IMR-90 (cell line): Measurements from ENCODE around the gene RPTOR. TPM values are rescaled to one million over a fixed set of nuclear protein-coding genes. Genes with fewer than 3 reads are reported as not detected.

Experiments
- ATAC-seq: fragments of 200-7000 bp; cut with Tn5 transposase; 2 replicates; pipeline ENCODE4 v1.9.1; 2020; ENCODE audit warnings: low read depth, mild to moderate bottlenecking, moderate library complexity
- BruUV-seq: library from RNA; stranded (reverse); fragments of 400-500 nt; replicated peaks from 2 replicates; lab custom pipeline; 2021; lab: Mats Ljungman, UMichigan
- CTCF ChIA-PET: fragments of 300-600 bp; formaldehyde crosslinking; extraction: SDS; loops from one replicate; lab custom pipeline; 2021; ENCODE audit warnings: antibody characterized with exemption; lab: Yijun Ruan, JAX
- POLR2A ChIA-PET: fragments of 300-600 bp; sonication (Branson Sonifier 250); formaldehyde crosslinking; loops from one replicate; lab custom pipeline; 2022; ENCODE audit warnings: antibody characterized with exemption; ENCODE audit not compliant: unreplicated experiment; lab: Charles Lee
- DNase-seq: peaks from one replicate; pipeline ENCODE4 v3.0.0; 2013
- H2AFZ ChIP-seq: replicated peaks from 2 replicates; pipeline ENCODE3; 2013; ENCODE audit warnings: low read length, mild to moderate bottlenecking; ENCODE audit not compliant: poor library complexity
- H2AK5ac ChIP-seq: 2 replicates; pipeline ENCODE4 v1.6.1; 2013; ENCODE audit warnings: low read depth, low read length, inconsistent platforms
- H2AK9ac ChIP-seq: replicated peaks from 2 replicates; pipeline ENCODE3; 2013; ENCODE audit warnings: mild to moderate bottlenecking, low read depth, low read length, moderate library complexity; ENCODE audit not compliant: poor library complexity
- H2BK120ac ChIP-seq: 2 replicates; pipeline ENCODE4 v1.6.1; 2013; ENCODE audit warnings: low read depth, low read length, inconsistent platforms
- H2BK15ac ChIP-seq: 3 replicates; pipeline ENCODE4 v1.6.1; 2013; ENCODE audit warnings: low read depth, low read length, inconsistent platforms
- H2BK20ac ChIP-seq: 2 replicates; pipeline ENCODE4 v1.6.1; 2013; ENCODE audit warnings: low read depth, mild to moderate bottlenecking, inconsistent platforms, low read length, moderate library complexity
- H2BK5ac ChIP-seq: 2 replicates; pipeline ENCODE4 v1.6.1; 2013; ENCODE audit warnings: mild to moderate bottlenecking, low read depth, low read length, inconsistent platforms; ENCODE audit not compliant: poor library complexity, severe bottlenecking
- H3K14ac ChIP-seq: replicated peaks from 2 replicates; pipeline ENCODE4 v1.6.1; 2013; ENCODE audit warnings: low read depth, low read length, inconsistent platforms
- H3K18ac ChIP-seq: 2 replicates; pipeline ENCODE4 v1.6.1; 2013; ENCODE audit warnings: low read depth, low read length, control low read depth
- H3K23ac ChIP-seq: 2 replicates; pipeline ENCODE4 v1.6.1; 2013; ENCODE audit warnings: low read depth, low read length, inconsistent platforms
- H3K27ac ChIP-seq: 2 replicates; pipeline ENCODE4 v1.5.1; 2013; ENCODE audit warnings: mild to moderate bottlenecking, control low read depth, low read length; ENCODE audit not compliant: insufficient read depth
- H3K27me3 ChIP-seq: 2 replicates; pipeline ENCODE4 v1.6.1; 2013; ENCODE audit warnings: low read length; ENCODE audit not compliant: control insufficient read depth, insufficient read depth
- H3K36me3 ChIP-seq: 2 replicates; pipeline ENCODE4 v1.6.1; 2013; ENCODE audit warnings: low read length, mixed read lengths; ENCODE audit not compliant: control insufficient read depth, insufficient read depth
- H3K4ac ChIP-seq: 2 replicates; pipeline ENCODE4 v1.6.1; 2013; ENCODE audit warnings: low read depth, low read length, inconsistent platforms
- H3K4me1 ChIP-seq: 2 replicates; pipeline ENCODE4 v1.6.1; 2013; ENCODE audit warnings: low read length, mixed read lengths; ENCODE audit not compliant: control insufficient read depth, insufficient read depth
- H3K4me2 ChIP-seq: 2 replicates; pipeline ENCODE4 v1.6.1; 2013; ENCODE audit warnings: low read depth, mild to moderate bottlenecking, control low read depth, low read length, moderate library complexity
- H3K4me3 ChIP-seq: 2 replicates; pipeline ENCODE4 v1.5.1; 2013; ENCODE audit warnings: low read depth, mild to moderate bottlenecking, control low read depth, low read length, moderate library complexity; ENCODE audit not compliant: insufficient read depth
- H3K56ac ChIP-seq: 2 replicates; pipeline ENCODE4 v1.6.1; 2013; ENCODE audit warnings: low read length, inconsistent platforms; ENCODE audit not compliant: insufficient read depth; ENCODE audit errors: extremely low read depth
- H3K79me1 ChIP-seq, 2 experiments: 2 replicates each; pipeline ENCODE4 v1.6.1; 2013; ENCODE audit warnings: low read length in 2 of 2, inconsistent platforms in 1 of 2, low read depth in 1 of 2
- H3K9ac ChIP-seq: 2 replicates; pipeline ENCODE4 v1.6.1; 2013; ENCODE audit warnings: low read depth, low read length, control low read depth
- H3K9me1 ChIP-seq: 2 replicates; pipeline ENCODE4 v1.6.1; 2013; ENCODE audit warnings: low read length, inconsistent platforms; ENCODE audit not compliant: insufficient read depth
- H3K9me3 ChIP-seq: 2 replicates; pipeline ENCODE4 v1.6.1; 2013; ENCODE audit warnings: low read length; ENCODE audit not compliant: control insufficient read depth, insufficient read depth
- H4K20me1 ChIP-seq: 2 replicates; pipeline ENCODE4 v1.6.1; 2013; ENCODE audit warnings: low read length, inconsistent platforms; ENCODE audit not compliant: insufficient read depth
- H4K5ac ChIP-seq: 2 replicates; pipeline ENCODE4 v1.6.1; 2013; ENCODE audit warnings: mild to moderate bottlenecking, low read depth, low read length, control low read depth
- H4K8ac ChIP-seq, 2 experiments: 2 replicates each; pipeline ENCODE4 v1.6.1; 2013; ENCODE audit warnings: low read depth in 2 of 2, low read length in 2 of 2, control low read depth in 1 of 2, inconsistent platforms in 1 of 2
- H4K91ac ChIP-seq: 2 replicates; pipeline ENCODE4 v1.6.1; 2013; ENCODE audit warnings: low read depth, low read length, inconsistent platforms; ENCODE audit not compliant: insufficient read depth
- BHLHE40 ChIP-seq: fragments of 150-350 bp; IDR thresholded peaks from 2 replicates; pipeline ENCODE4 v1.6.1; 2016; ENCODE audit warnings: mild to moderate bottlenecking, low read depth, low read length
- CHD1 ChIP-seq: IDR thresholded peaks from 2 replicates; pipeline ENCODE4 v1.6.1; 2012; ENCODE audit warnings: low read depth, low read length, improper control_type of control experiment
- FOS ChIP-seq: fragments of 150-350 bp; IDR thresholded peaks from 2 replicates; pipeline ENCODE4 v1.6.1; 2016; ENCODE audit warnings: low read depth, low read length
- MAFK ChIP-seq: IDR thresholded peaks from 2 replicates; pipeline ENCODE4 v1.6.1; 2012; ENCODE audit warnings: low read depth, low read length, improper control_type of control experiment
- MAZ ChIP-seq: IDR thresholded peaks from 2 replicates; pipeline ENCODE4 v1.6.1; 2012; ENCODE audit warnings: low read depth, mild to moderate bottlenecking, low read length, improper control_type of control experiment, moderate library complexity, borderline replicate concordance
- NFE2L2 ChIP-seq: fragments of 150-350 bp; IDR thresholded peaks from 2 replicates; pipeline ENCODE4 v1.6.1; 2016; ENCODE audit warnings: low read depth, mild to moderate bottlenecking, low read length
- POLR2A ChIP-seq: IDR thresholded peaks from 2 replicates; pipeline ENCODE4 v1.6.1; 2012; ENCODE audit warnings: mild to moderate bottlenecking, low read depth, low read length
- RFX5 ChIP-seq: IDR thresholded peaks from 2 replicates; pipeline ENCODE4 v1.8.0; 2012; ENCODE audit warnings: low read depth, mild to moderate bottlenecking, low read length, moderate library complexity
- SMC3 ChIP-seq: fragments of 150-350 bp; IDR thresholded peaks from 2 replicates; pipeline ENCODE4 v1.6.1; 2016; ENCODE audit warnings: low read depth, mild to moderate bottlenecking, antibody characterized with exemption, low read length, moderate library complexity
- WGBS, 2 experiments: methylation state at CpG; one replicate each; pipeline versions ENCODE4 v1.1.5 to v1.1.7; 2013; ENCODE audit warnings: missing lambda C conversion rate in 2 of 2; ENCODE audit not compliant: insufficient read length in 1 of 2; ENCODE audit errors: extremely low coverage in 2 of 2; 5-methylcytosine and 5-hydroxymethylcytosine counted together
- dilution Hi-C: fragments of 300-500 bp; cut with HindIII; formaldehyde crosslinking; loops from one replicate; pipeline ENCODE4 v1.14.3; 2018; ENCODE audit warnings: low sequenced_read_pairs; ENCODE audit not compliant: unreplicated experiment
- in situ Hi-C: fragments of 300-500 bp; cut with MboI; formaldehyde crosslinking; loops from 3 replicates; pipeline ENCODE4 v1.14.3; 2019; ENCODE audit warnings: low sequenced_read_pairs, inconsistent platforms, mixed read lengths
- intact Hi-C: fragments of 100-400 bp; cut with micrococcal nuclease; formaldehyde crosslinking; loops from 2 replicates; pipeline ENCODE4 v1.10.0; 2022
- polyA plus RNA-seq, 3 experiments: library from polyadenylated mRNA; depleted of rRNA; stranded (reverse); fragments of >200 nt; gene quantifications; 2 replicates each; pipeline ENCODE4 v1.2.3, GENCODE V29; 2012; ENCODE audit warnings: low replicate concordance in 1 of 3
- total RNA-seq: library from RNA; depleted of rRNA; stranded (reverse); fragments of >200 nt; gene quantifications from 2 replicates; pipeline ENCODE4 v1.2.3, GENCODE V29; 2012
- TF ChIP-seq, protein P1 (sequence below): conservative IDR thresholded peaks from 2 replicates; pipeline ENCODE4 v1.5.1; 2012; ENCODE audit warnings: mild to moderate bottlenecking, low read depth, low read length, improper control_type of control experiment
- TF ChIP-seq, protein P2 (sequence below): fragments of 150-350 bp; IDR thresholded peaks from 2 replicates; pipeline ENCODE4 v1.6.1; 2017; ENCODE audit warnings: mild to moderate bottlenecking, antibody characterized with exemption, low read length, low read depth

The RPTOR gene
- total and polyA plus RNA-seq, 2 of the 4 experiments (the other 2 are of a cell fraction) = 10.8 to 14.7 TPM

DNA sequence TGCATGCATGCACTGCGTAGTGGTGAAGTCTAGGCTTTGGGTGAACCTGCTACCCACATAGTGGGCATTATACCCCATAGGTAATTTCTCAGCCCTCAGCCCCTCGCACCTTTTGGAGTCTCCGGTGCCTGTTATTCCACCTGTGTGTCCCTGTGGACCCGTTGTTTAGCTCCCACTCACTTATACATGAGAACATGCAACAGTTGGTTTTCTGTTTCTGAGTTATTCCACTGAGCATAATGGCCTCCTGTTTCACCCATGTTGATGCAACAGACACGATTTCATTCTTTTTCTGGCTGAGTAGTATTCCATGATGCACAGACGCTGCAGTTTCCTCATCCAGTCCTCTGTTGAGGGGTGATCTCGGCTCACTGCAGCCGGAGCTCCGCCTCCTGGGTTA is 305.5 kb downstream of the RPTOR start:
- Histone ChIP-seq H3K27me3 (no peaks in the 10 kb centered on the region), H3K79me1 (peaks cover 13 to 32% of the 10 kb centered on the region in 2 experiments; a peak in 3 of 4 replicates), H2BK15ac (no peak overlapping the region), H3K36me3 (peaks cover 19% of the 10 kb centered on the region), H3K14ac (no peak overlapping the region), H2BK20ac (no peak overlapping the region), H4K20me1 (no peaks in the 10 kb centered on the region), H3K4me2 (no peak overlapping the region), H3K27ac (no peak overlapping the region), H4K91ac (peak overlapping the region; percentile 12; the same call in 1 of the 2 replicates), H3K9me3 (no peaks in the 10 kb centered on the region), H2AK5ac (peak overlapping the region; percentile 6; the same call in 1 of the 2 replicates), H4K5ac (no peak overlapping the region), H3K9me1 (peaks cover 27% of the 10 kb centered on the region), H4K8ac (no peak overlapping the region), H2BK120ac (no peak overlapping the region), H3K4me1 (peaks cover 12% of the 10 kb centered on the region), H3K4me3 (no peak overlapping the region), H2AK9ac (no peak overlapping the region), H3K23ac (no peak overlapping the region), H3K18ac (no peak overlapping the region), H3K4ac (no peak overlapping the region), H2BK5ac (no peak overlapping the region), H3K56ac (no peak overlapping the region), H2AFZ (no peak overlapping the region), H3K9ac (no peak overlapping the region)
- TF ChIP-seq, protein P1, sequence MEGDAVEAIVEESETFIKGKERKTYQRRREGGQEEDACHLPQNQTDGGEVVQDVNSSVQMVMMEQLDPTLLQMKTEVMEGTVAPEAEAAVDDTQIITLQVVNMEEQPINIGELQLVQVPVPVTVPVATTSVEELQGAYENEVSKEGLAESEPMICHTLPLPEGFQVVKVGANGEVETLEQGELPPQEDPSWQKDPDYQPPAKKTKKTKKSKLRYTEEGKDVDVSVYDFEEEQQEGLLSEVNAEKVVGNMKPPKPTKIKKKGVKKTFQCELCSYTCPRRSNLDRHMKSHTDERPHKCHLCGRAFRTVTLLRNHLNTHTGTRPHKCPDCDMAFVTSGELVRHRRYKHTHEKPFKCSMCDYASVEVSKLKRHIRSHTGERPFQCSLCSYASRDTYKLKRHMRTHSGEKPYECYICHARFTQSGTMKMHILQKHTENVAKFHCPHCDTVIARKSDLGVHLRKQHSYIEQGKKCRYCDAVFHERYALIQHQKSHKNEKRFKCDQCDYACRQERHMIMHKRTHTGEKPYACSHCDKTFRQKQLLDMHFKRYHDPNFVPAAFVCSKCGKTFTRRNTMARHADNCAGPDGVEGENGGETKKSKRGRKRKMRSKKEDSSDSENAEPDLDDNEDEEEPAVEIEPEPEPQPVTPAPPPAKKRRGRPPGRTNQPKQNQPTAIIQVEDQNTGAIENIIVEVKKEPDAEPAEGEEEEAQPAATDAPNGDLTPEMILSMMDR = no peak
- TF ChIP-seq NFE2L2 (no peak), POLR2A (no peak), MAZ (no peak), RFX5 (no peak), FOS (no peak), SMC3 (no peak), BHLHE40 (no peak), CHD1 (no peak), MAFK (no peak)
- TF ChIP-seq, protein P2, sequence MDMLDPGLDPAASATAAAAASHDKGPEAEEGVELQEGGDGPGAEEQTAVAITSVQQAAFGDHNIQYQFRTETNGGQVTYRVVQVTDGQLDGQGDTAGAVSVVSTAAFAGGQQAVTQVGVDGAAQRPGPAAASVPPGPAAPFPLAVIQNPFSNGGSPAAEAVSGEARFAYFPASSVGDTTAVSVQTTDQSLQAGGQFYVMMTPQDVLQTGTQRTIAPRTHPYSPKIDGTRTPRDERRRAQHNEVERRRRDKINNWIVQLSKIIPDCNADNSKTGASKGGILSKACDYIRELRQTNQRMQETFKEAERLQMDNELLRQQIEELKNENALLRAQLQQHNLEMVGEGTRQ = no peak
- no peak for DNase-seq
- in situ Hi-C loops = no loop called here
- BruUV-seq = no TSS peak
- 93% methylated on average over 7 of the region's 9 CpGs; no CpG with 5 or more reads in 1 of the 2 experiments for WGBS, 2 experiments
- intact Hi-C loops = loop anchor here (10.0 kb wide), 1 partner anchor 375 kb away; the partner anchor contains the start of gene NPTX1
- ChIA-PET POLR2A (no interaction called here), CTCF (no interaction called here)
- ATAC-seq = no peak
- dilution Hi-C loops = no loop called here
